Osteoblast (primary cell): ENCODE data around the gene TMEM109. TPM values are rescaled to one million over a fixed set of nuclear protein-coding genes. Genes with fewer than 3 reads are reported as not detected.
A peak's percentile ranks its signal among the peaks of the same experiment; 100 is the strongest.

Source experiments
- DNase-seq: peaks from one replicate; pipeline ENCODE4 v3.0.0; 2011; ENCODE audit warnings: low spot score, mixed read lengths; ENCODE audit not compliant: insufficient read length; ENCODE audit errors: missing footprints
- H2AFZ ChIP-seq: 2 replicates; pipeline ENCODE4 v1.6.0; 2011; ENCODE audit warnings: mild to moderate bottlenecking, low read length
- H3K27ac ChIP-seq: 2 replicates; pipeline ENCODE4 v1.5.1; 2011; ENCODE audit warnings: mild to moderate bottlenecking, low read depth, low read length, moderate library complexity
- H3K27me3 ChIP-seq: 2 replicates; pipeline ENCODE4 v1.6.0; 2012; ENCODE audit warnings: mild to moderate bottlenecking, control low read depth, inconsistent platforms, low read length, moderate library complexity; ENCODE audit not compliant: insufficient read depth
- H3K36me3 ChIP-seq: 2 replicates; pipeline ENCODE4 v1.5.1; 2011; ENCODE audit warnings: mild to moderate bottlenecking, low read length, control low read depth, moderate library complexity; ENCODE audit not compliant: insufficient read depth
- H3K4me1 ChIP-seq: 2 replicates; pipeline ENCODE4 v1.5.1; 2011; ENCODE audit warnings: mild to moderate bottlenecking, low read length, control low read depth, moderate library complexity; ENCODE audit not compliant: insufficient read depth
- H3K4me2 ChIP-seq: 2 replicates; pipeline ENCODE4 v1.6.0; 2011; ENCODE audit warnings: mild to moderate bottlenecking, low read length; ENCODE audit not compliant: insufficient read depth
- H3K4me3 ChIP-seq: fragments of 200-600 bp; sonication (generic); 3 replicates; pipeline ENCODE4 v1.5.1; 2012; ENCODE audit warnings: mild to moderate bottlenecking, low read length, inconsistent platforms; ENCODE audit not compliant: insufficient read depth
- H3K79me2 ChIP-seq: 2 replicates; pipeline ENCODE4 v1.6.0; 2012; ENCODE audit warnings: mild to moderate bottlenecking, low read length, control low read depth, inconsistent platforms; ENCODE audit not compliant: insufficient read depth
- H3K9me3 ChIP-seq: 2 replicates; pipeline ENCODE4 v1.5.1; 2011; ENCODE audit warnings: low read depth, low read length, control low read depth
- H4K20me1 ChIP-seq: 2 replicates; pipeline ENCODE4 v1.6.0; 2012; ENCODE audit warnings: mild to moderate bottlenecking, low read length, control low read depth; ENCODE audit not compliant: insufficient read depth
- CTCF ChIP-seq: IDR thresholded peaks from 2 replicates; pipeline ENCODE4 v1.5.1; 2011; ENCODE audit warnings: mild to moderate bottlenecking, low read depth, low read length, moderate library complexity; ENCODE audit errors: extremely low read depth
- total RNA-seq: library from RNA; depleted of rRNA; stranded (reverse); fragments of >200 nt; gene quantifications from 2 replicates; pipeline ENCODE4 v1.2.3, GENCODE V29; 2012

TMEM109 gene
- total RNA-seq, 1 donor, result 36.6 TPM

GRCh38 chr11:60867871-60868681 lies 45.9 kb upstream of the TMEM109 start:
- Histone ChIP-seq H3K4me1 (peaks cover 21% of the 10 kb centered on the region), H3K9me3 (no peaks in the 10 kb centered on the region), H2AFZ (no peak overlapping the region), H3K4me3 (no peak overlapping the region), H3K36me3 (no peaks in the 10 kb centered on the region), H3K27ac (no peak overlapping the region), H3K4me2 (no peak overlapping the region), H3K27me3 (peaks cover 6% of the 10 kb centered on the region), H3K79me2 (no peaks in the 10 kb centered on the region), H4K20me1 (no peaks in the 10 kb centered on the region)
- TF ChIP-seq CTCF, result no peak
- no peak for DNase-seq

- Histone ChIP-seq H2AFZ (no peak overlapping the region), H3K27me3 (peaks cover 6% of the 10 kb centered on the region), H3K36me3 (no peaks in the 10 kb centered on the region), H4K20me1 (no peaks in the 10 kb centered on the region), H3K27ac (no peak overlapping the region), H3K9me3 (no peaks in the 10 kb centered on the region), H3K4me3 (no peak overlapping the region), H3K79me2 (no peaks in the 10 kb centered on the region), H3K4me1 (peaks cover 27% of the 10 kb centered on the region), H3K4me2 (no peak overlapping the region)
- no peak for TF ChIP-seq CTCF
- no peak for DNase-seq
Observed at GRCh38 chr11:60868682-60869450, 45.1 kb upstream of the TMEM109 start.

- Histone ChIP-seq H3K27me3 (peaks cover 6% of the 10 kb centered on the region), H2AFZ (no peak overlapping the region), H4K20me1 (no peaks in the 10 kb centered on the region), H3K9me3 (no peaks in the 10 kb centered on the region), H3K79me2 (no peaks in the 10 kb centered on the region), H3K4me2 (no peak overlapping the region), H3K36me3 (no peaks in the 10 kb centered on the region), H3K27ac (no peak overlapping the region), H3K4me1 (peaks cover 27% of the 10 kb centered on the region), H3K4me3 (no peak overlapping the region)
- no peak for DNase-seq
- no peak for TF ChIP-seq CTCF
Observed at GRCh38 chr11:60869451-60869825, 44.5 kb upstream of the TMEM109 start.

GRCh38 chr11:60870276-60870675 lies 43.7 kb upstream of the TMEM109 start:
- no peak overlapping the region for H3K27ac ChIP-seq
- no peaks in the 10 kb centered on the region for H3K36me3 ChIP-seq
- no peaks in the 10 kb centered on the region for H3K9me3 ChIP-seq
- H3K4me3 ChIP-seq, result no peak overlapping the region
- H3K4me1 ChIP-seq, result peaks cover 27% of the 10 kb centered on the region
- no peaks in the 10 kb centered on the region for H4K20me1 ChIP-seq
- H2AFZ ChIP-seq, result no peak overlapping the region
- peak; percentile 61 for DNase-seq
- H3K79me2 ChIP-seq, result no peaks in the 10 kb centered on the region
- TF ChIP-seq CTCF, result no peak
- H3K27me3 ChIP-seq, result peaks cover 6% of the 10 kb centered on the region
- H3K4me2 ChIP-seq, result no peak overlapping the region
